Measurements from ENCODE around the gene FTCD. TPM values are rescaled to one million over a fixed set of nuclear protein-coding genes. Genes with fewer than 3 reads are reported as not detected.

The FTCD gene
- total and polyA plus RNA-seq, 2 of the 4 experiments (the other 2 are of a cell fraction): 0.55 TPM; not detected in 1

- H2AK5ac ChIP-seq (ENCODE audit: low read depth, low read length): no peak overlapping the region
- peak overlapping the region; percentile 80 for H3K4ac ChIP-seq (ENCODE audit: low read depth, low read length)
- BruUV-seq (replicated peaks): no TSS peak
- H3K18ac ChIP-seq (ENCODE audit: low read depth, low read length): peak overlapping the region; percentile 18; the same call in 1 of the 2 replicates
- TF ChIP-seq ELK1 (IDR thresholded peaks at IDR 0.05; ENCODE audit: borderline replicate concordance, low read depth, low read length) (no peak), RAD21 (IDR thresholded peaks at IDR 0.05; ENCODE audit: low read length) (peak; percentile 15; the same call in 1 of the 2 replicates), CHD1 (IDR thresholded peaks at IDR 0.05; ENCODE audit: low read depth, low read length) (0 out of 2 replicates have a peak, but pooled peaks have one; percentile 65), CTCF (conservative IDR thresholded peaks at IDR 0.05; ENCODE audit: low read depth, low read length) (no peak), MAZ (IDR thresholded peaks at IDR 0.05; ENCODE audit: borderline replicate concordance, low read depth, low read length) (no peak), POLR2A (IDR thresholded peaks at IDR 0.05; ENCODE audit: low read depth, low read length) (peak; percentile 56; the same call in 1 of the 2 replicates), RFX5 (IDR thresholded peaks at IDR 0.05; ENCODE audit: low read depth, low read length) (no peak), MAFK (IDR thresholded peaks at IDR 0.05; ENCODE audit: low read depth, low read length) (no peak), MXI1 (IDR thresholded peaks at IDR 0.05; ENCODE audit: borderline replicate concordance, low read depth, low read length) (no peak), FOS (IDR thresholded peaks at IDR 0.05; ENCODE audit: low read depth, low read length) (no peak)
- H3K9ac ChIP-seq (ENCODE audit: low read depth, low read length): peak overlapping the region; percentile 67
- peak overlapping the region; percentile 58 for H3K27ac ChIP-seq (ENCODE audit: insufficient read depth, low read length)
- 0% methylated on average over 2 of the region's 18 CpGs; no CpG with 5 or more reads in 1 of the 2 experiments for WGBS, 2 experiments (ENCODE audit: extremely low coverage in 2 of 2, insufficient read length in 1 of 2)
- peaks cover 11% of the 10 kb centered on the region for H3K4me1 ChIP-seq (ENCODE audit: control insufficient read depth, insufficient read depth, low read length)
- ChIA-PET CTCF (interaction anchor here (0.6 kb wide), 2 partner anchors 30 to 126 kb away, joined by 3 read pairs; no protein-coding TSS in a partner anchor), POLR2A (ENCODE audit: unreplicated experiment) (interaction anchor here (0.6 to 1.6 kb wide), 4 partner anchors 9 to 151 kb away, joined by 3 to 7 read pairs (median 6); no protein-coding TSS in a partner anchor)
- H3K27me3 ChIP-seq (ENCODE audit: control insufficient read depth, insufficient read depth, low read length): no peaks in the 10 kb centered on the region
- H2BK20ac ChIP-seq (ENCODE audit: low read depth, low read length): no peak overlapping the region
- peak overlapping the region; percentile 64 for H2BK5ac ChIP-seq (ENCODE audit: low read depth, low read length, poor library complexity, severe bottlenecking)
- peaks cover 19% of the 10 kb centered on the region for H3K9me1 ChIP-seq (ENCODE audit: insufficient read depth, low read length)
- peak overlapping the region; percentile 38; the same call in 1 of the 2 replicates for H4K91ac ChIP-seq (ENCODE audit: insufficient read depth, low read depth, low read length)
- H3K79me1 ChIP-seq (ENCODE audit: low read depth in 1 of 2, low read length in 2 of 2): peaks cover 6 to 42% of the 10 kb centered on the region in 2 experiments; a peak in 3 of 4 replicates
- peak; percentile 34 for DNase-seq
- H2AK9ac ChIP-seq (replicated peaks; ENCODE audit: low read depth, low read length, poor library complexity): peak overlapping the region; percentile 87
- intact Hi-C loops (cut with micrococcal nuclease) (loop anchor here (2.0 to 5.0 kb wide), 2 partner anchors 102 to 127 kb away; no protein-coding TSS in a partner anchor), in situ Hi-C loops (cut with MboI; ENCODE audit: low sequenced_read_pairs) (no loop called here), dilution Hi-C loops (cut with HindIII; ENCODE audit: low sequenced_read_pairs, unreplicated experiment) (no loop called here)
- ATAC-seq (ENCODE audit: low read depth): peak; percentile 5; the same call in 1 of the 2 replicates
- no peak overlapping the region for H4K5ac ChIP-seq (ENCODE audit: low read depth, low read length)
- peak overlapping the region in 1 of 2 experiments; percentile 68; a peak in 2 of 4 replicates for H4K8ac ChIP-seq (ENCODE audit: low read depth in 2 of 2, low read length in 2 of 2)
- peak overlapping the region; percentile 99 for H3K23ac ChIP-seq (ENCODE audit: low read depth, low read length)
- H2BK120ac ChIP-seq (ENCODE audit: low read depth, low read length): no peak overlapping the region; the same call in 1 of the 2 replicates
- H3K4me3 ChIP-seq (ENCODE audit: insufficient read depth, low read depth, low read length): peak overlapping the region; percentile 97
- H2AFZ ChIP-seq (replicated peaks; ENCODE audit: low read length, poor library complexity): peak overlapping the region; percentile 2
- peak overlapping the region; percentile 99 for H3K14ac ChIP-seq (replicated peaks; ENCODE audit: low read depth, low read length)
- H3K4me2 ChIP-seq (ENCODE audit: low read depth, low read length): peak overlapping the region; percentile 83
- peaks cover 12% of the 10 kb centered on the region for H3K36me3 ChIP-seq (ENCODE audit: control insufficient read depth, insufficient read depth, low read length)
- no peak overlapping the region for H2BK15ac ChIP-seq (ENCODE audit: low read depth, low read length)
- H3K56ac ChIP-seq (ENCODE audit: extremely low read depth, insufficient read depth, low read length): no peak overlapping the region; the same call in 1 of the 2 replicates
- H4K20me1 ChIP-seq (ENCODE audit: insufficient read depth, low read length): peaks cover 47% of the 10 kb centered on the region
- H3K9me3 ChIP-seq (ENCODE audit: control insufficient read depth, insufficient read depth, low read length): peaks cover 4% of the 10 kb centered on the region
Observed at GRCh38 chr21:46099476-46099875, 55.9 kb downstream of the FTCD start.
